ENCODE results near the gene SLC9A8.

The SLC9A8 gene

DNA sequence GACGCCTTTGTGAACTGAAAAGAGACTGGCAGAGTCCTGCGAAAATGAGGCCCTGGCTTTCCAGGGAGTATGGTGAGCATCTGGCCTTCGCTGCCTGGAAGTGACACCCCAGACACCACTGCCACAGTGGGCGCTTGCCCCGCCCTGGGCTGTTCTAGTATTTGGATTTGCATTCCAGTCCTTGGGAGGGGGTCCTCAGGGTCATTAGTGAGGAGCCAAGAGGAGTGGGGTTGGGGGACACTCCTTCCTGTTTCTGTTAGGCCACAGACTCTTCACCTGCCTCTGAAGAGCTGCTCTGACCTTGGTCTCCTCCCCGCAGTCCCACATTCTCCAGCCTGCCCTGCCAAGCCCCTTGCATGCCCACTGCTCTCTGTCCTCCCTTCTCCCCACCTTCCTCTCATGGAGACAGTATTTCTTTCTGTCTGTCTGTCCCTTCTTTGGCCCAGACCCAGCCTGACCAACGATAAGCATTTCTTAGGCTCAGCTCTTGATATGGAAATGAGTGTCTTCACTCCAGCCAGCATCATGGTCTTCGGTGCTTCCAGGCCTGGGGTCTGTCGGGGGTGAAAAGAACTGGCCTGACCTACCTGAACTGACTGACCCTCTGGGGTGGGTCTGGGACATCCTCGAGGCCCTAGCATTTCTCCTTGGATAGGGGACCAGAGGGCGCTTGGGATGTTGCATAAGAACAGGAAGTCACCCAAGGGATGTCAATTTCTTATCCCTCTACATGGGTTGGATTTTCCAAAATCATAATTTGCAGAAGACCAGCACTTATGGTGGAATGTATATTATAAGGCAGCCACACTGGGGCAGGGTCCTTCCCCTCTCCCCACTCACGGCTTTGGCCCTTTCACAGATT lies 19.4 kb downstream of the SLC9A8 start:
- no peak for DNase-seq (ENCODE audit: extremely low read depth, low read depth)
- TF ChIP-seq, protein P1, sequence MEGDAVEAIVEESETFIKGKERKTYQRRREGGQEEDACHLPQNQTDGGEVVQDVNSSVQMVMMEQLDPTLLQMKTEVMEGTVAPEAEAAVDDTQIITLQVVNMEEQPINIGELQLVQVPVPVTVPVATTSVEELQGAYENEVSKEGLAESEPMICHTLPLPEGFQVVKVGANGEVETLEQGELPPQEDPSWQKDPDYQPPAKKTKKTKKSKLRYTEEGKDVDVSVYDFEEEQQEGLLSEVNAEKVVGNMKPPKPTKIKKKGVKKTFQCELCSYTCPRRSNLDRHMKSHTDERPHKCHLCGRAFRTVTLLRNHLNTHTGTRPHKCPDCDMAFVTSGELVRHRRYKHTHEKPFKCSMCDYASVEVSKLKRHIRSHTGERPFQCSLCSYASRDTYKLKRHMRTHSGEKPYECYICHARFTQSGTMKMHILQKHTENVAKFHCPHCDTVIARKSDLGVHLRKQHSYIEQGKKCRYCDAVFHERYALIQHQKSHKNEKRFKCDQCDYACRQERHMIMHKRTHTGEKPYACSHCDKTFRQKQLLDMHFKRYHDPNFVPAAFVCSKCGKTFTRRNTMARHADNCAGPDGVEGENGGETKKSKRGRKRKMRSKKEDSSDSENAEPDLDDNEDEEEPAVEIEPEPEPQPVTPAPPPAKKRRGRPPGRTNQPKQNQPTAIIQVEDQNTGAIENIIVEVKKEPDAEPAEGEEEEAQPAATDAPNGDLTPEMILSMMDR (IDR thresholded peaks at IDR 0.05; ENCODE audit: low read depth, low read length): no peak

DNA sequence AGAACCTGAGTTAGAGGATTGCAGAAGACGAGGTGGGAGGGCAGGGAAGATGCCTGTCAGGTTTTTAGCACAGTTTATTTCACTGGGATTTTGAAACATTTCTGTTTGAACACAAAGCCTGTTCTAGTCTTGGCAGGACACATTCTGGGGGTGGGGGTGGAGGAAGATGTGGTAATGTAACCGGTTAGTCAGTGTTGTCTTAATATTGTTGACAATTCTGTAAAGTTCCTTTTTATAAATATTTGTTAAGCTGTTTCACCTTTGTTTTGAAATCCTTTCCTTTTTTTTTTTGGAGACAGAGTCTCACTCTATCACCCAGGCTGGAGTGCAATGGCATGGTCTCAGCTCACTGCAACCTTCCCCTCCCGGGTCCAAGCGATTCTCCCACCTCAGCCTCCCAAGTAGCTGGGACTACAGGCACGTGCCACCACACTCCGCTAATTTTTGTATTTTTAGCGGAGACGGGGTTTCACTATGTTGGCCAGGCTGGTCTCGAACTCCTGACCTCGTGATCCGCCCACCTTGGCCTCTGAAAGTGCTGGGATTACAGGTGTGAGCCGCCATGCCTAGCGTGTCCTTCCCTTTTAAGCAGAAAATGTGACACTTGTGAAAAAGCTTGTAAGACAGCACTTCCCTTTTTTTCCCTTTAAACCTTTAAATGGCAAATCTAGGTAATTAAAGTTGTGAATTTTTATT lies 20.2 kb downstream of the SLC9A8 start:
- TF ChIP-seq, protein P1 (IDR thresholded peaks at IDR 0.05; ENCODE audit: low read depth, low read length): no peak
- DNase-seq (ENCODE audit: extremely low read depth, low read depth): no peak

DNA sequence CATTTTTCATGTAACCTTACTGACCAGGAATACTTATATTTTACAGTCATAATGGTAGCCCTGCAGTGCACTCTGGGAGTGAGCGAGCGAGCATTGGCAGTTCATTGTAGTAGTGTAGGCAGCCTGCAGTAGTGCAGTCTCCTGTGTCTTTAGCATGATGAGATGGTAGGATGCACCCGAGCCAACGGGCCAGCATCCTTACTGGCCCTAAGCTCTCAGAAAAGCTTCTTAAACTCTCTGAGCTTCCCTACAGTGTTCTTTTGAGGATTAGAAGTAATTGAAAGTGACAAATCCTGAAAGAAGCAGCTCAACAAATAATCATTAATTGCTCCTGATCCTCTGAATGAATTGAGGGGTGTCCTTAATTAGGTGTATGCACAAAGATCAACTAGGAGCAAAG lies 20.9 kb downstream of the SLC9A8 start:
- no peak for DNase-seq (ENCODE audit: extremely low read depth, low read depth)
- TF ChIP-seq, protein P1 (IDR thresholded peaks at IDR 0.05; ENCODE audit: low read depth, low read length): no peak

DNA sequence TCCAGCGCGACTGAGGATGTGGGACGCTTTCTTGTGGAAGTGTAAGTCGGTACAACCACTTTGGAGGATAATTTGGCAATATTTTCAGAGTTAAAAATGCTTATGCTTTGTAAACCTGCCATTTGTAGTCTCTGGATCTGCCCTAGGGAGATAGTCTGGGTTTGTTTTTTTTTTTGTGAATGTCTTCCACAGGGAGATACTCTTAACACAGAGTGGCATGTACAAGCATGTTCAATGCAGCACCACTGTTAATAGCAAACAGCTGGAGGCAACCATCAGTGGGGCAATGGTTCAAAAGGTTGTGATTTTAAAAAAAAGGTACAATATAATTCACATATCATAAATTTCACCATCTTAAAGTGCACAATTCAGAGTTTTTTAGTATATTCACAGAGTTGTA lies 22.4 kb downstream of the SLC9A8 start:
- TF ChIP-seq, protein P1 (IDR thresholded peaks at IDR 0.05; ENCODE audit: low read depth, low read length): no peak
- DNase-seq (ENCODE audit: extremely low read depth, low read depth): no peak

DNA sequence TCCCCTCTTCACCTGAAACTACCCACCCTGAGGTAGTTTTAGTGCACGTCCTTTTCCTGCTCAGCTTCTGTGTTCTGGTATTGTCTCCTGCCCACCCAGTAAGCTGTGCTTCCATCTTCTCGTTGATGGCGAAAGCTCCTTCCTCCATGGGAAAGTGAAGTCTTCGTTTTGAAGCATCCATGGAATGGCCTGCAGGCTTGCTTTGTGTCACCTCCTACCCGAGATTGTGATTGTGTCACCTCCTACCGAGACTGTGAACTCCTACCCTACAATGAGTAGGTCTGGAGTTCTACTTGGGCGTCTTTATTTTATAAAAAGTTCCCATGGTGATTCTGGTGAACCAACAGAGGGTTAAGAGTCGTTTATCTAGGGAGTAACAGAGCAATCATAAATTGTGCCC lies 25.9 kb downstream of the SLC9A8 start:
- TF ChIP-seq, protein P1 (IDR thresholded peaks at IDR 0.05; ENCODE audit: low read depth, low read length): no peak
- no peak for DNase-seq (ENCODE audit: extremely low read depth, low read depth)

DNA sequence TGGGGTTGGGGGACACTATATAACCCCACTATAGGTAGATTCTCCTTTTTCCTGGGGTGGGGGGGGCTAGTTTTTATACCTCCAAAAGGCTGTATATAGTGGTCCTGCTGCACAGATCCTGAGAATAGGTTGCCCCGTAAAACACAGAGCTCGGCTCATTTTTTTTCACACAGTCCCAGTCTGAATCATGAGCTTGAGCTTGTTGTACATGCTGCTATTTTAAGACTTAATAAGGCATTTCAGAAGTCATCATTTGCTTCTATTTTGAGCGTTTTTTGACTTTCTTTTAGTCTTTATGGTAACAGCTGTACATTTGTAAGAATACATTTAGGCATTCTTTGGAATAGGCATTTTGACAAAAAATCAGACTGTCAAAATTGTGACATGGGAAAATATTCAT lies 30.5 kb downstream of the SLC9A8 start:
- DNase-seq (ENCODE audit: extremely low read depth, low read depth): no peak
- TF ChIP-seq, protein P1 (IDR thresholded peaks at IDR 0.05; ENCODE audit: low read depth, low read length): no peak

DNA sequence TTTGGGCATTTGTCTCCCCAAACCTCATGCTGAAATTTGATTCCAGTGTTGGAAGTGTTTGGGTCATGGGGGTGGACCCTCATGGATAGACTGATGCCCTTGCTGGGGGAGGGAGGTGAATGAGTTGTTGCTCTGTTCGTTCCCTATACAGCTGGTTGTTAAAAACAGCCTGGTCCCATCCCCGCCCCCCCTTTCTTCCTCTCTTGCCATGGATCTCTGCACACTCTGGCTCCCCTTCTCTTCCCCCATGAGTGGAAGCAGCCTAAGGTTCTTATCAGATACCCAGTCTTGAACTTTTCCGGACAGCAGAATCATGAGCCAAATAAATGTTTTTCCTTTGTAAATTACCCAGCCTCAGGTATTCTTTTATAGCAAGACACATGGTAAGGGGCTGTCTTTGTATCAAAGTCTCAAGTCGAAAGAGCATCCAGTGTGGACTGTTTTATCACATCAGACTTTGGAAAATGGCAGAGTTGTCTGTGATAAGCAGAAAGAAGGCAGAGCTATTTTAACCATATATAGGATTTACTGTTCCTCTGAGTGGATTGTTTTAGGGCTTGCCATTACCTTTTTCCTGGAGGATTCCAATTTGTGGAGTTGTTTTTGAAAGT lies 31.2 kb downstream of the SLC9A8 start:
- TF ChIP-seq, protein P1 (IDR thresholded peaks at IDR 0.05; ENCODE audit: low read depth, low read length): no peak
- no peak for DNase-seq (ENCODE audit: extremely low read depth, low read depth)

Data from AG09319 (cell line).